ENCODE results near the gene BUD23.

DNA sequence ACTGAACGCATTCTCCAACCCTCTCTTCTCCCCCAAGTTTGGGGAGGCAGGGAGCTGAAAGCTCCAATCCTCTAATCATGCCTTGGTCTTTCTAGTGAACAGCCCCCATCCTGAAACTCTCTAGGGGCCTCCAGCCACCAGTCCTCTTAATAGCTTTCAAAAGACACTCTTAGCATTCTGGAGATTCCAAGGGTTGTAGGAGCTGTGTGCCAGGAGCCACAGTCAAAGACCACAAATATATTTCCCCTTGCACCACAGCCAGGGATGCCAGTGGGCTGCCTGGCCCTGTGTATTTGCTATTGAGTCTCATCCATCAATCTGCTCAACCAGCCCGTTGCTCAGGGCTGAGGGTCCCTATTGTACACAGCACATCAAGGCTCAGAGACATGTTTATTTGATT, 40.6 kb upstream of the BUD23 start:
- TF ChIP-seq REST (IDR thresholded peaks at IDR 0.05; ENCODE audit: unreplicated experiment), result no peak
- no peak for TF ChIP-seq CTCF (conservative IDR thresholded peaks at IDR 0.05; ENCODE audit: low read depth in 2 of 2)
- TF ChIP-seq POLR2AphosphoS5 (IDR thresholded peaks at IDR 0.05; ENCODE audit: low read depth), result no peak
- TF ChIP-seq EZH2 (IDR thresholded peaks at IDR 0.05; ENCODE audit: low read depth, unreplicated experiment), result no peak
- no peak for TF ChIP-seq CREB1 (CRISPR knock-in tag; IDR thresholded peaks at IDR 0.05; ENCODE audit: low read depth)
- no peak for TF ChIP-seq ZNF114 (CRISPR knock-in tag; IDR thresholded peaks at IDR 0.05)
- TF ChIP-seq, protein P1, sequence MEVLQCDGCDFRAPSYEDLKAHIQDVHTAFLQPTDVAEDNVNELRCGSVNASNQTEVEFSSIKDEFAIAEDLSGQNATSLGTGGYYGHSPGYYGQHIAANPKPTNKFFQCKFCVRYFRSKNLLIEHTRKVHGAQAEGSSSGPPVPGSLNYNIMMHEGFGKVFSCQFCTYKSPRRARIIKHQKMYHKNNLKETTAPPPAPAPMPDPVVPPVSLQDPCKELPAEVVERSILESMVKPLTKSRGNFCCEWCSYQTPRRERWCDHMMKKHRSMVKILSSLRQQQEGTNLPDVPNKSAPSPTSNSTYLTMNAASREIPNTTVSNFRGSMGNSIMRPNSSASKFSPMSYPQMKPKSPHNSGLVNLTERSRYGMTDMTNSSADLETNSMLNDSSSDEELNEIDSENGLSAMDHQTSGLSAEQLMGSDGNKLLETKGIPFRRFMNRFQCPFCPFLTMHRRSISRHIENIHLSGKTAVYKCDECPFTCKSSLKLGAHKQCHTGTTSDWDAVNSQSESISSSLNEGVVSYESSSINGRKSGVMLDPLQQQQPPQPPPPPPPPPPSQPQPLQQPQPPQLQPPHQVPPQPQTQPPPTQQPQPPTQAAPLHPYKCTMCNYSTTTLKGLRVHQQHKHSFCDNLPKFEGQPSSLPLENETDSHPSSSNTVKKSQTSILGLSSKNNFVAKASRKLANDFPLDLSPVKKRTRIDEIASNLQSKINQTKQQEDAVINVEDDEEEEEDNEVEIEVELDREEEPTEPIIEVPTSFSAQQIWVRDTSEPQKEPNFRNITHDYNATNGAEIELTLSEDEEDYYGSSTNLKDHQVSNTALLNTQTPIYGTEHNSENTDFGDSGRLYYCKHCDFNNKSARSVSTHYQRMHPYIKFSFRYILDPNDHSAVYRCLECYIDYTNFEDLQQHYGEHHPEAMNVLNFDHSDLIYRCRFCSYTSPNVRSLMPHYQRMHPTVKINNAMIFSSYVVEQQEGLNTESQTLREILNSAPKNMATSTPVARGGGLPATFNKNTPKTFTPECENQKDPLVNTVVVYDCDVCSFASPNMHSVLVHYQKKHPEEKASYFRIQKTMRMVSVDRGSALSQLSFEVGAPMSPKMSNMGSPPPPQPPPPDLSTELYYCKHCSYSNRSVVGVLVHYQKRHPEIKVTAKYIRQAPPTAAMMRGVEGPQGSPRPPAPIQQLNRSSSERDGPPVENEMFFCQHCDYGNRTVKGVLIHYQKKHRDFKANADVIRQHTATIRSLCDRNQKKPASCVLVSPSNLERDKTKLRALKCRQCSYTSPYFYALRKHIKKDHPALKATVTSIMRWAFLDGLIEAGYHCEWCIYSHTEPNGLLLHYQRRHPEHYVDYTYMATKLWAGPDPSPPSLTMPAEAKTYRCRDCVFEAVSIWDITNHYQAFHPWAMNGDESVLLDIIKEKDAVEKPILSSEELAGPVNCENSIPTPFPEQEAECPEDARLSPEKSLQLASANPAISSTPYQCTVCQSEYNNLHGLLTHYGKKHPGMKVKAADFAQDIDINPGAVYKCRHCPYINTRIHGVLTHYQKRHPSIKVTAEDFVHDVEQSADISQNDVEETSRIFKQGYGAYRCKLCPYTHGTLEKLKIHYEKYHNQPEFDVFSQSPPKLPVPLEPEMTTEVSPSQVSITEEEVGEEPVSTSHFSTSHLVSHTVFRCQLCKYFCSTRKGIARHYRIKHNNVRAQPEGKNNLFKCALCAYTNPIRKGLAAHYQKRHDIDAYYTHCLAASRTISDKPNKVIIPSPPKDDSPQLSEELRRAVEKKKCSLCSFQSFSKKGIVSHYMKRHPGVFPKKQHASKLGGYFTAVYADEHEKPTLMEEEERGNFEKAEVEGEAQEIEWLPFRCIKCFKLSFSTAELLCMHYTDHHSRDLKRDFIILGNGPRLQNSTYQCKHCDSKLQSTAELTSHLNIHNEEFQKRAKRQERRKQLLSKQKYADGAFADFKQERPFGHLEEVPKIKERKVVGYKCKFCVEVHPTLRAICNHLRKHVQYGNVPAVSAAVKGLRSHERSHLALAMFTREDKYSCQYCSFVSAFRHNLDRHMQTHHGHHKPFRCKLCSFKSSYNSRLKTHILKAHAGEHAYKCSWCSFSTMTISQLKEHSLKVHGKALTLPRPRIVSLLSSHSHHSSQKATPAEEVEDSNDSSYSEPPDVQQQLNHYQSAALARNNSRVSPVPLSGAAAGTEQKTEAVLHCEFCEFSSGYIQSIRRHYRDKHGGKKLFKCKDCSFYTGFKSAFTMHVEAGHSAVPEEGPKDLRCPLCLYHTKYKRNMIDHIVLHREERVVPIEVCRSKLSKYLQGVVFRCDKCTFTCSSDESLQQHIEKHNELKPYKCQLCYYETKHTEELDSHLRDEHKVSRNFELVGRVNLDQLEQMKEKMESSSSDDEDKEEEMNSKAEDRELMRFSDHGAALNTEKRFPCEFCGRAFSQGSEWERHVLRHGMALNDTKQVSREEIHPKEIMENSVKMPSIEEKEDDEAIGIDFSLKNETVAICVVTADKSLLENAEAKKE (CRISPR knock-in tag; IDR thresholded peaks at IDR 0.05), result no peak
- no peak for TF ChIP-seq EZH2phosphoT487 (IDR thresholded peaks at IDR 0.05; ENCODE audit: unreplicated experiment)
- no peak for TF ChIP-seq ZNF331 (CRISPR knock-in tag; IDR thresholded peaks at IDR 0.05; ENCODE audit: low read depth)

Data from GM23338 (cell line).